HCEC 1CT (cell line): Measurements from ENCODE around the gene DGCR8.

Experiments
- DNase-seq: peaks from one replicate; pipeline ENCODE4 v3.0.0-alpha.2; 2017

Gene DGCR8

GRCh38 chr22:20092477-20092854 is 12.4 kb downstream of the DGCR8 start:
- no peak for DNase-seq

DNA sequence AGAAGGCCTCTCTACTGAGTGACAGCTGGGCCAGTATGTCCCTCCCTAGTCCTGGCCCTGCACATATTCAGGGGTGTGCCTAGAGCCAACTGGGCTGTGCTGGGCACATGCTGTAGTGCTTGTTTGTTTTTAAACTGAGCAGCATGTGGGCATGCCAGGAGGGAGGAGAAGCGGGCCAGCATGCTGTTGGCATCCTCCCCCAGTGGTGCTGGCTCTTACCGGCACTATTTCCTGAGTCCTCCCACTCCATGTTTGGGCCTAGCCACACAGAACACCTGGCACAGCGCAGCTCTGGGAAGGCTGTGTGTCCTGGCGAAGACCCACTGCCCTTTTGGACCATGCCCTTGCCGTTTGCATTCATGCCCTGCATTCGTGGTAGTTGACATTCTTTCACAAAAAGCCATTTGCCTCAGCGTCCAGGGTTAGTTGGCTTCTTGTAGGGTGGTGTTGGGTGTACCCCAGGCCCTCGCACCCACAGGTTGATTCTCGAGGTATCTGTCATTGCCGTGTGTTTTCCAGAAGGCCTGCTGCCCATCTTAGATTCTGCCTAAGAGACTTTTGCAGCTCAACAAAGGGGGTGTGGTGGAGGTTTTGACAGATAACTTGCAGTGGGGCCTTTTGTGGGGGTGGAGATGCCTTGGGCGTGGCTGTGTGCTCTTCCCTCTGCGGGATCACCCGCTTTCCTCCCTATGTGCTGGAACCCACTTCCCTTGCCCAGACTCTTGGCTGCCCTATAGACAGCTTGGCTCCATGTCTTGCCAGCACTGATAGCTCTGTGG is 13.6 kb downstream of the DGCR8 start:
- no peak for DNase-seq

DNA sequence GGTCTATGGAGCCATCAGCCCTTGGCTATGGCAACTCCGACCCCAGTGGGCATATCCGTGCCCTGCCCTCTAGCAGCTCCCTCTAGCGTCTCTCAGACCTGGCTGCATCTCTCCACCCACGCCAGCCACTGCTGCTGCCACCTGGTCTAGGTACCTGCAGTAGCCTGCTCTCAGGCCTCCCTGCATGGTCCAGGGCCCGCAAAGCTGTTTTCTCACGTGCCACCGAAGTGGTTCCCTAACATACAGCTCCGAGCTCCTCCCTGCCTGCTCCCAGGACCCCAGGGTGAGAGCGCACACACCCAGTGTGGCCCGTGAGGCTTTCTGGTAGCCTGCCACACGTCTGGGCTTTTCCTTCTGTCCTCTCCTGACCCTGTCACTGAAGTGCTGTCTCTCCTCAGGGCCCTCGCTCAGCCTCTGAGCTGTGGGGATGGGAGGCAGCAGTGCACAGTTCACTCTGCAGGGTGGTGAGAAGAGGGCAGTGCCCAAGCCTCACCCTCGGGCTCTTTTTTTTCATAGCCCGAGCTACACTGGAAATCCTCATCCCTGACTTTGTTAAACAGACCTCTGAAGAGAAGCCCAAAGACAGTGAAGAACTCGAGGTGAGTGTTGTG is 14.3 kb downstream of the DGCR8 start:
- no peak for DNase-seq

- DNase-seq: no peak
Measured at GRCh38 chr22:20095521-20095920, 15.5 kb downstream of the DGCR8 start.

DNA sequence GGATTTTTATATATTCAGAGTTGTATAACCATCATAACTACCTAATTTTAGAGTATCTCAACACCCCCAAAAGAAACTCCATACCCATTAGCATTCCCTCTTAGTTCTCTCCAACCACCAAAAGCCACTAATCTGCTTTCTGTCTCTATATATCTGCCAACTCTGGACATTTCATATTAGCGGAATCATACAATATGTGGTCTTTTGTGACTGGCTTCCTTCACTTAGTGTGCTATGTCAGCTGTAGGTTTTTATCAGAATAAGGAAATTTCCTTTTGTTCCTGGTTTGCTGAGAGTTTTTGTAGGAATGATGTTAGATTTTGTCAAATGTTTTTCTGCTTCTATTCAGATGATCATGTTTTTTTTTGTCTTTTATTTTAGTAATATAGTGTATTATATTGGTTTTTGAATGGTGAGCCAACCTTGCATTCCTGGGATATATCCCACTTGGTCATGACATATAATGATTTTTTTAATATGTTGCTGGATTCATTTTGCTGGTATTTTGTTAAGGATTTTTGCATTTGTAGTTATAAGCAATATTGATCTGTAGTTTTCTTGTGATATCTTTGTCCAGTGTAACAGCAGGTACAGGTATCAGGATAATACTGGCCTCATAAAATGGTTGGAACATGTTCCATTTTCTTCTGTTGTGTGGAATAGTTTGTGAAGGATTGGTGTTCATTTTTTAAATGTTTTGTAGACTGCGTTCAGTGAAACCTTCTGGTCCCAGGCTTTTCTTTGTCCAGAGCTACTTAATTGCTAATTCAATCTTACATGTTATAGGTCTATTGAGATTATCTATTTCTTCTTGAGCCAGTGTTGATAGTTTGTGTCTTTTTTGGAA is 16.8 kb downstream of the DGCR8 start:
- no peak for DNase-seq

DNA sequence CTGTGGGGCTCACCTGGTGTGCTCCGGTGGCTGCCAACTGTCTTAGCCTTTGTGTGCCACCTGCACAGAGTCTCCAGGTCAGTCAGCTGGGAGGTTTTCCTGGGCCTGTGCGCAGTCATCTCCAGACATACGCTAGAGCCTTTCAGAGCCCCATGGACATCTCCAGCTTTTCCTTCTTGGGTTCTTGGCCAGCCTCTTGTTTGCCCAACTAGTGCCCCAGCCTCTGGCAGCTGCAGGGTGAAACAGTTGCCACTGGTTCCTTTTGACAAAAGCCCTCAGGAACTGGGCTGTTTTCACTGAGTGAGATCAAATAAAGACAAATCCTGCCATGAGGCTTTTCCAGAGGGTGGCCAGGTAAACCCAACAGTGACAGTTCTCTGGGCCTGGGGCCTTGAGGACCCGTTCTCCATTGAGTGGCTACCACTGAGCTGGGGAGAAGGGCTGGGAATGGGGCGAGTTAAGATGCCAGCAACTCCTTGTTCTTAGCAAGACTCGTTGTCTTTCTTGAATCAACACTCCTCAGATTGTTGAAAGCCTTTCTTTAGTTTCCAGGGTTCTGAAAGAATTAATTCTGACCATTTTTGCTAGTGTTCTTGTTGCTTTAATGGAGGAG is 19.2 kb downstream of the DGCR8 start:
- DNase-seq: no peak

DNA sequence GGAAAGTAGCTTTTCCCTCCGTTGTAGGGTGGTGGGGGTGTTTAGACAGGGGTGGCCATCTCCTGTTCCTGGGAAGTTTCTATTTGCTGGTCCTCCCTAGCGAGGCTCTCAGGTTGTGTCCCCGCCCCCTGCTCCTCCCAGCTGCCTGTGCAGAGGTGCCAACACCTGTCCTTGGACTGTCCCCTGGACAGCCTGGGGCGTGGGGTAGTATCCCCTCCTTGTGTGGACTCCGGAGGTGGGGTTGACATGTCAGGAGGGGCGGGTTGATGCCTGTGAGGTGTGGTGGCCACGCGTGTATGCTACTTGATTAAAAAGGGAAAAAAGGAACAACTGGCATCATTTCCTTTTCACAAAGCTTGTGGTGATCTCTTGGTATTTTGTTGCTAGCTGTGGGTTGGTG is 21.6 kb downstream of the DGCR8 start:
- no peak for DNase-seq

DNA sequence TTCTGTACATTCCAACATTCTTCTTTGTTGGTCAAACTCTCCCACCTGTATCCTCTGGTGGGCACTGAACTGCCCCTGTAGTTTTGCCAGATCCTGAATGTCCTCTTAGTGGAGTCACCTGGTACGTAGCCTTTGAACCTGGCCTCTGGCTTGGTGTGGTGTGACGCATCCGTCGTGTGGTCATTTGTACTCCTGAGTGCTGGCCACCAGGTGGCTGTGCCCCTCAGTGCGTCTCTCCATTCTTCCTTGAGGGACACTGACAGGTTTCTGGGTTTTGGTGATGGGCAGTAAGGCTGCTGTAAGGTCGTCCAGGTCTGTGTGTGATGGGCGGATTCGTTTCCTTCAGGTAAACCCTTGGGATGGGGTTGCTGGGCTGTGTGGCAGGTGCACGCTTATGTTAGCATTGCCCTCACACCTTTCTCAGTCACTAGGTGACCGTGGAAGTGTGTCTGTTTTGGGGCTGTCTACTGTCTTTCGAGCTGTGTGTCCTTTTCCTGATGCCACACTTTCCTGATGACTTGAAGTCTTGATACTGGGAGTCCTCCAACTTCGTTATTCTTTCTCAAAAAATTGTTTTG is 22.3 kb downstream of the DGCR8 start:
- DNase-seq: no peak

- DNase-seq: no peak
Measured at GRCh38 chr22:20105456-20106204, 25.6 kb downstream of the DGCR8 start.

- no peak for DNase-seq
Measured at GRCh38 chr22:20106205-20106848, 26.3 kb downstream of the DGCR8 start.

DNA sequence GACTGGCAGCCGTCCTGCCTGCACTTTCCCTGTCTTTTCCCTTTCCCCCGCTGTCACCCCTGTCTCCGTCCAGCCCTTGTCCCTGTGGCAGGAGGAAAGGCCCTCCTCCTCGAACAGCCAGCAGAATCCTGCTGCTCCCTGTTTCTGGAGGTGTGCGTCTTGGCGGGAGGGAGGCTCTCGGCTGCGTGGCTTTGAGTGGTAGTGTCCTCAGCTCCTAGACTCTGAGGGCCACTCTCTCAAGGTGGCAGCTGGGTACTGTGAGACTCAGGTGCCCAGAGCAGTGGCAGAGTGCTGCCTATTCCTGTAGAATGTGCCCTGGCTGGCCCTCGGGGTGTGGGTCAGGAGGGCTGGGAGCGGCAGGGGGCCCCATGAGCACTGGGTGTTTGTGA is 26.8 kb downstream of the DGCR8 start:
- DNase-seq: no peak

- DNase-seq: no peak
Measured at GRCh38 chr22:20107471-20107901, 27.4 kb downstream of the DGCR8 start.

DNA sequence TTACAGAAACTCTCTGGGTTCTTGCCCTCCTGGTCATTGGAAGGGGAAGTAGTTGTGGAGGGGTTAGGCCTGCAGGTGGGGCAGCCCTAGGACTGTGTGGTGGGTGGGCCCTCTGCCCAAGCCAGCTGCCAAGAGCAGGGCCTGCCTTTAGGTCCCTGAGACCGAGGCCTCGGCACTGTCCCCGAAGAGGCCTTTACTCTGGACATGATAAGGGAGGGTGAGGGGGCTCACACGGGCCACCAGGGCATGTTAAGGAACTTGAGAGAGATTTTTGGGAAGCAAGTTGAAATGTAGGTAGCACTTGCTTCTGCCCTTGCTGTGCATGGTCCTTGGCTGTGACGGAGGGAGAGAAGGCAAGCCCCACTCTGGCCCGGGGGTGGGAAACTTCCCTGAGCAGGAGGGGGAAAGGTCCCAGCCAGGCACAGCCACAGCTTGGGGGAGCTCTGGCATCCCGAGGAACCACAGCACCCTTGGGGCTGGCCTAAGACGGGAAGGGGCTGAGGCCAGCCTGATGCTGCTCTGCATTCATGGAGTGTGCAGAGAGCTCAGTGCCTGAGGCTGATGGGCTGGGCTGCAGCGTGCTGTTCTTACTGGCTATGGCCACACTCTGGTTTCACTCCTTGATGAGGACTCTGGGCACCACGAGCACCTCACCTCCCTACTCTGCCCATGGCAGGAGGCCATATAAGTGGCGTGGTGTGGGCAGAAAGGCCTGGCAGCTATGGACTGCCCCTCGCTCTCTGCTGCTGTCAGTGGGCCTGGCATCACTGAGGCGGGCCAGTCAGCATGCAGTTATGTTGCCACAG is 28.1 kb downstream of the DGCR8 start:
- DNase-seq: no peak

DNA sequence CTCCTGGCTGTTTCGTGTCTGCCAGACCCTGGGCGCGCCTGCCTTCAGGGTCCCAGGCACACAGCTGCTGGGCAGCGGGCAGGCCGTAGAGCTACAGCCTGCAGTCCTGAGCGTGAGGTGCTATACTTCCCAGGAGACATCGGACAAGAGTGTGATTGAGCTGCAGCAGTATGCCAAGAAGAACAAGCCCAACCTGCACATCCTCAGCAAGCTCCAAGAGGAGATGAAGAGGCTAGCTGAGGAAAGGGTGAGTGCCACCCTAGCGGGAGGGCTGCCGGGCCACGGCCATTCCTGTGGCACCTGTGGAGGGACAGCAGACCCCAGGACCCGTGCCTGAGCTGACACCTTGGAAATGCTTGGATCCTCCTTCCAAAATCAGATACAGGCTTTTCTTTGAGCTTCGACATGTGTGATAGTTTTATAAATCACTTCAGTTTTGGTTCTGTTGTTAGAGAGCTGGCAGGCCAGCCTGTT is 28.8 kb downstream of the DGCR8 start:
- DNase-seq: no peak

GRCh38 chr22:20109411-20110358 is 29.6 kb downstream of the DGCR8 start:
- no peak for DNase-seq

GRCh38 chr22:20110359-20110985 is 30.4 kb downstream of the DGCR8 start:
- no peak for DNase-seq

GRCh38 chr22:20111045-20111688 is 31.1 kb downstream of the DGCR8 start:
- peak; percentile 26 for DNase-seq
